Urinary bladder (tissue), 4 donors: ENCODE measurements around the gene PRKCQ. TPM values are rescaled to one million over a fixed set of nuclear protein-coding genes. Genes with fewer than 3 reads are reported as not detected.
"Not testable (repeated sequence)": the region's sequence is repeated elsewhere in the genome, so short reads cannot be mapped to it uniquely, and the experiment has no call there.

ENCODE experiments used
- DNase-seq: peaks from one replicate; pipeline ENCODE4 v3.0.0-alpha.2; 2015; ENCODE audit errors: extremely low spot score
- H3K27ac ChIP-seq: one replicate; pipeline ENCODE4 v1.5.1; 2013; ENCODE audit warnings: low read depth, mild to moderate bottlenecking, moderate library complexity
- H3K36me3 ChIP-seq: one replicate; pipeline ENCODE4 v1.6.1; 2013; ENCODE audit warnings: mild to moderate bottlenecking, moderate library complexity; ENCODE audit not compliant: insufficient read depth
- H3K4me1 ChIP-seq: one replicate; pipeline ENCODE4 v1.6.1; 2013; ENCODE audit warnings: mild to moderate bottlenecking, moderate library complexity; ENCODE audit not compliant: insufficient read depth
- H3K4me3 ChIP-seq: one replicate; pipeline ENCODE4 v1.5.1; 2013; ENCODE audit warnings: low read depth, low read length
- WGBS: extraction: QIAGEN DNeasy Blood & Tissue Kit; methylation state at CpG from one replicate; pipeline ENCODE4 v1.1.7; 2013; 5-methylcytosine and 5-hydroxymethylcytosine counted together
- polyA plus RNA-seq: library from polyadenylated mRNA; stranded (reverse); fragments of 200-250 nt; gene quantifications from one replicate; pipeline ENCODE4 v1.2.3, GENCODE V29; 2013
- total RNA-seq: library from RNA; depleted of rRNA; stranded (reverse); fragments of >200 nt; gene quantifications from one replicate; pipeline ENCODE4 v1.2.3, GENCODE V29; 2014
- donor health status: healthy with polysubstance abuse.
- donor health status: healthy.

The PRKCQ gene
- total and polyA plus RNA-seq, 2 donors: 0.49 to 3.2 TPM

DNA sequence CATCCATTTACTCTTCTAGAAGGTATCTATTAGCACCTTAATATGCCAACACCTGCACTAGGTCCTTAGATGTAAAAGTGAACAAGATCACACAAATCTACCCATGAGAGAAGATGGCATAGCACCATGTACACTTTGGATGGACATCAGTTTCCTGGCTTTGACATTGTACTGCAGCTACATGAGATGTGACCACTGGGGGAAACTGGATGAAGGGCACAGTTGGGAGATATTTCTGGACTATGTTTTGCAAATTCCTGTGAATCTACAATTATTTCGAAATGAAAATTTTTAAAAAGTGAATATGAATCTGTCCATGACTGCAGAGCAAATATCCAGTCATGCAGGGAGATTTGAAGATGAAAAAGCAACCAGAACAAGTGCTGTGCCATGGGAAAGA lies 124.5 kb downstream of the PRKCQ start:
- DNase-seq: no peak
- H3K36me3 ChIP-seq: peaks cover 3% of the 10 kb centered on the region
- no peak overlapping the region for H3K27ac ChIP-seq
- 89% methylated on average over 1 of the region's 1 CpG for WGBS
- H3K4me1 ChIP-seq: no peaks in the 10 kb centered on the region
- no peak overlapping the region for H3K4me3 ChIP-seq

DNA sequence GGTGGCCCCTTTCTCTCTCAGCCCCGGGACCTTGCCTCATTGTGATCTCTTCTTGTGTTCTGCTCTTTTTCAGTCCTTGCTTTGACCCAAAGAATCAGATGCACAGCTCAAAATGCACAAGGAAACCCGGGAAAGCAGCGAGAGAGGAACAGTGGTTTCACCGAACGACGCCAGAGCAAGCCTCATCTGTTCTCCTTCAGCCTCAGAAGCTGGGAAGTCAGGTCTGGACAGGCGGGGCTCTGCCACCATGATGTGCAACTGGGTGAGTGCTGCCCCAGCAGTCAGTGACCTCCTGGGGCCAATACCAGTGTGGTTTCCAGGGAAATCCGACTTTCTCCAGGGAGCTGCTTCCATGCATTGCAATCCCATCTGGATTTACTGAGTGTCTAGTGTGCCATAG lies 133.4 kb downstream of the PRKCQ start:
- WGBS: 94% methylated on average over 8 of the region's 8 CpGs
- DNase-seq: no peak
- no peak overlapping the region for H3K4me3 ChIP-seq
- no peak overlapping the region for H3K27ac ChIP-seq
- H3K4me1 ChIP-seq: no peaks in the 10 kb centered on the region
- no peaks in the 10 kb centered on the region for H3K36me3 ChIP-seq

DNA sequence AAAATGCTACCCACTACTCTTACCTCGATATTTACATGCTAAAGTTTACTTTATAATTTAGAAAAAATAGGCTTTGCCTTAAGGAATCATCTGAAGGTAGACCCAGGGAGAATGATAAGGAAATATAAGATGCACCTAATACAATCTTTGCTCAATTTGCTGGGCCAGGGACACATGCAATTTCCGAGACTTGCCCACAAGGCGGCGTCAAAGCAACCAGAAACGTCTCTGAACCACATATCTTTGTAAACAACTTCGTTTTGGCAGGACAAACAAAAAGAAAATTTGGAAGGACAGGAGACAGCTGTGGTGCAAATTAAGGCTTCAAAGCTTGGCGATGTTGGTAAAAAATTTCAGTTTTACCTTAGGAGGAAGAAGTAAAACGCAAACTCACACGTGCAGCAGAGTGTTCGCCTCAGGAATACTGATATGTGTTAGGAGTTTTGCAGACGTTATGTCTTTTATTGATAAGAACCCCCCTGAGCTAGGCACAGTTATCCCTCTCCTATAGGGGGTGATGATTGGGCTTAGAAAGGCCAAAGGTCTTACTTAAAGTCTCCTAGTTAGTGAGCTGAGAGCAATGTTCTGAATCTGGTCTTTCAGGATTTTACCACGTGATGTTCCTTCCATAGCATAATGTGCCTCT lies 134.3 kb downstream of the PRKCQ start:
- WGBS: 24% methylated on average over 12 of the region's 12 CpGs

DNA sequence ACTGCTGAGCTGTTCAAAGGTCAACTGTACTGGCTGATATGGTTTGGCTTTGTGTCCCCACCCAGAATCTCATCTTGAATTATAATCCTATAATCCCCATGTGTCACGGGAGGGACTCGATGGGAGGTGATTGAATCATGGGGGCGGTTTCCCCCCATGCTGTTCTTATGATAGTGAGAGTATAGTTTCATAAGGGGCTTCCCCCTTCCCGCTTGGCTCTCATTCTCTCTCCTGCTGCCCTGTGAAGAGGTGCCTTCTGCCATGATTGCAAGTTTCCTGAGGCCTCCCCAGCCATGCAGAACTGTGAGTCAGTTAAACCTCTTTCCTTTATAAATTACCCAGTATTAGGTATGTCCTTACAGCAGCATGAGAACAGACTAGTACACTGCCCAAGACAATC lies 140.2 kb downstream of the PRKCQ start:
- not testable (repeated sequence) for H3K4me3 ChIP-seq, H3K4me1 ChIP-seq, H3K36me3 ChIP-seq, DNase-seq, H3K27ac ChIP-seq
- 66% methylated on average over 4 of the region's 4 CpGs for WGBS

More for the DNA sequence above, 134.3 kb downstream of the PRKCQ start:
- DNase-seq: no peak
- H3K27ac ChIP-seq: no peak overlapping the region
- no peaks in the 10 kb centered on the region for H3K36me3 ChIP-seq
- no peak overlapping the region for H3K4me3 ChIP-seq
- H3K4me1 ChIP-seq: no peaks in the 10 kb centered on the region

DNA sequence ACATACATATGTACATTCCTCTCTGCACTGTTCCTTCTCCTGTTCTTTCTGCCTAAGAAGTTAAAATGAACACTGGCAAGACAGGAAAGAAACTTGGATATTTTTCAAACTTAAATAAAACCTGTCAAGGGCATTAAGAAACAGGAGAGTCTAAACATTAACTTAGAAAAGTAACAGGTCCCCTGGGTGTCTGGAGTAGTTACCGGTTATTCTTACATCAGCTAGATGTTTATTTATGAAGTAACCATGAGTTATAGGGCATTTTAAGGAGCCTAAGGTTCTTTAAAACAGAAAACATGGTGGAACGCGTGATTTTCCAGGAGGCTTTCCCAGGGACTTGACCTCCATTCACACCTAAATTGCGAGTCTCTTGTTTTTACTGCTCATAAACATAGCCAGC lies 148.2 kb downstream of the PRKCQ start:
- Histone ChIP-seq H3K27ac (no peak overlapping the region), H3K4me1 (no peaks in the 10 kb centered on the region), H3K36me3 (no peaks in the 10 kb centered on the region), H3K4me3 (no peak overlapping the region)
- 30% methylated on average over 4 of the region's 4 CpGs for WGBS
- DNase-seq: no peak

DNA sequence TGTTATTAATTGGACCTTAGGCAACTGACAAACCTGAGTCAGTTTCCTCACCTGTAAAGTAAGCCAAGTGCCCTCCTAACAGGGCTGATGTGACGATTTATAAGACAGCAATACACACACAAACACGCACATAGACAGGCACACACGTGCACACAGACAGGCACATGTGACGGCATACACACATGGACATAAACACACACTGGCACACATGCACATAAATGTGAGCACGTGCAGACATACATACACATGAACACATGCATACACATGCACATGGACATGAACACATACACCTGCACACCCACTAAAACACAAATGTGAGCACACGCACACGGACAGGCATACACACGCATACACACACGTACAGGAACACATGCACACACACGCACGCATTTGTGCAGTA lies 148.9 kb downstream of the PRKCQ start:
- no peaks in the 10 kb centered on the region for H3K4me1 ChIP-seq
- no peak overlapping the region for H3K27ac ChIP-seq
- DNase-seq: no peak
- WGBS: 94% methylated on average over 11 of the region's 11 CpGs
- no peak overlapping the region for H3K4me3 ChIP-seq
- H3K36me3 ChIP-seq: no peaks in the 10 kb centered on the region

DNA sequence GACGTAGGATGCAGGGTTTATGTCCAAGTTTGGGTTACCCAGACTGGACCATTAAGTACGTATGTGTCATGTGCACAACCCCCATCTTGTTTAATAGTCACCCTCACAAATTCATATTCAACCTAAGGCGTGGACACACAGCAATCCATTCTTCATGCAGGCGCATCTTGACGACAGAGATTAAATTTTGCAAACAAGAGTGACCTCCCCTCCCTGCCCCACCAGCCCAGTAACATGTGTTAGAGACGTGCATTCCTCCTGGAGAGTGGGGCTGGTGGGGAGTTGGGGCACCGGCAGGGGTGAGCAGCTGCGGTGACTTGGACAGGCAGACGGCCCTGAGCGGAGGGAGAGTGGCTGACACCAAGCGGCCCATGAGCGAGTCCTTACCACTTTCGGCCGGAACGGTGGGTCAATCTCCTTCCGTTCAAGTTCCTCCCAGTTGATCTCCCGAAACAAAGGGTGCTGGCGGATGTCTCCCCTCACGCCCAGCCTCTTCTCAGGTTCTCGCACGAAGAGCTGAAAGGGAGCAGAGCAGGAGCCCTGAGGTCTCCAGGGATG lies 149.6 kb downstream of the PRKCQ start:
- Histone ChIP-seq H3K4me1 (no peaks in the 10 kb centered on the region), H3K36me3 (no peaks in the 10 kb centered on the region), H3K27ac (no peak overlapping the region), H3K4me3 (no peak overlapping the region)
- no peak for DNase-seq
- 93% methylated on average over 21 of the region's 21 CpGs for WGBS

DNA sequence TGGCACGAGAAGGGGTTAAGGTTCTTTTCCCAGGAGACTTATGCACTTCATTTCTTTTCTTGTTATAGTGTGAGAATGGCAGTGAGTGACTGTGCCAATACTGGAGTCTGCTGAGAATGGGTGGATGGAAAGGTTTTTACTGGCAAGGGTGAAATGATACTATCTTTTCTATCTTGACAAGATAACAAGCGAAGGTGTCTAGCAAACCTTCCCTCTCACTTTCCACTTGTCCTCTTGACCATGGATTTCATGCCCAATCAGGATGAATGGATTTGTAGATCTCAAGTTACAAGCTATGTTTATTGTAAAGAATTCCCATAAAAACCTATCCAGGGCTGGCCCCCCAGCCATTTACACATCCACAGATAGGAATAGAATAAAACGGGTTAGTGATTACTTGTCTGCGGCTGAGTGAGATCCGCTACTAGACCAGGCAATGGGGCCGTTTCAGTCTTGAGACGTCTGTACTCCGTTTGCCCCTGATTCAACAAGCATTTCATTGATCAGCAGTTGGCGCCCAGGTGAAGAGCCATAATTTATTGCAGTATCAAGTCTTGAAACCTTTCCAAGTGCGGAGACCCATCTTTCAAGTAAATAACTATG lies 152.6 kb downstream of the PRKCQ start:
- no peaks in the 10 kb centered on the region for H3K36me3 ChIP-seq
- H3K4me3 ChIP-seq: no peak overlapping the region
- H3K27ac ChIP-seq: no peak overlapping the region
- DNase-seq: no peak
- H3K4me1 ChIP-seq: no peaks in the 10 kb centered on the region
- WGBS: 65% methylated on average over 10 of the region's 10 CpGs

DNA sequence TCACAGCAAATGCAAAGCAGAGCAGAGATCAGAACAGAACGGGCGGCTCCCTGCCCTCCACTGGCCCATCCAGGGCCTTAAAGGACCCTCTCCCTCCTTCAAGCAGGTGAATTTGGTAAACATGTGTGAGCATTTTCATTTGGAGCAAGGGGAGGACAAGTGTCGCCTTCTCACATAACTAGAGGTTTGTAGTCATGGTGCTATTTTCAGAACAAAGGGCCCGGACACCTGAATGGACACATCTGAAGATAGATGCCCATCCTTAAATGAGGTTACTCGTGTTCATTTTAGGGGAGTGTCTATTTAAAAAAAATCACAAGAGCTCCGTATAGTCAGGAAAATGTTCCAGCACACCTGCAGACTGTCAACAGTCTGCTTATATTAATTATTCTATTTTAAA lies 153.8 kb downstream of the PRKCQ start:
- DNase-seq: no peak
- WGBS: 93% methylated on average over 6 of the region's 6 CpGs
- no peaks in the 10 kb centered on the region for H3K36me3 ChIP-seq

DNA sequence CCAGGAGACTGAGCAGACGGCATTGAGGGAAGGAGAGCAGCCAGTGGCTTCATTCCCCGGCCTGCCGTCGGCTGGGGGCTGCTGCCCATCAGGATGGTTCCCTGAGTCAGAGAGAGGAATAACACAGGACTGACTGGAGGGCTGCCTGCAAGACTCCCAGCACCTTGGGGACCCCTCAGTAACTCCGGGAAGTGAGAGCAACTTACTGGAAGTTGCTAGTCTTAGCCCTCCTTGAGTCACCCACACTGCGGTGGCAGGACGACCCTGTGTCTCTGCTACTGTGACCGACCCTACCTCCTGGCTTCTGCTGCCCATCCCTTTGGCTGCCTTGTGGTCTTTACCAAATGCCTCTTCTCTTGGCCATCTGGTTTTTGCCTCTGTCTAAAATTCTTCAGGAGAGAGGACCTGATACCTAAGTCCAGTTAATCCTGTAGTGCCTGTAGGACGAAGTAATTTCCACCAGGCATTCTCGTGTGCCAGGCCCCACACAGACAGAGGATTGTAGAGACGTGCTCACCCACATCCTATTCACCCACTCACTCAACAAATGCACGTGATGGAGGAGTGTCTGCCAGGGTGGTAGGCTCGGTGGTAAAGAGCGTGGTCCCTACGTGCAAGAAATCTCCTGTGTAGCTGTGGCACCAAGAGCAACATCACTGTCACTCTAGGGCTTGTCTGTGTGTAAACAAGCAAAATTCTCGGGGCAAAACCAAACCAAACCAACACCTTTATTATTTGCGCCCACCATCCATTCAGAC lies 156.5 kb downstream of the PRKCQ start:
- Histone ChIP-seq H3K36me3 (no peaks in the 10 kb centered on the region), H3K27ac (no peak overlapping the region), H3K4me3 (no peak overlapping the region), H3K4me1 (no peaks in the 10 kb centered on the region)
- 88% methylated on average over 17 of the region's 17 CpGs for WGBS
- no peak for DNase-seq

More for the DNA sequence above, 153.8 kb downstream of the PRKCQ start:
- Histone ChIP-seq H3K27ac (no peak overlapping the region), H3K4me3 (no peak overlapping the region), H3K4me1 (no peaks in the 10 kb centered on the region)

DNA sequence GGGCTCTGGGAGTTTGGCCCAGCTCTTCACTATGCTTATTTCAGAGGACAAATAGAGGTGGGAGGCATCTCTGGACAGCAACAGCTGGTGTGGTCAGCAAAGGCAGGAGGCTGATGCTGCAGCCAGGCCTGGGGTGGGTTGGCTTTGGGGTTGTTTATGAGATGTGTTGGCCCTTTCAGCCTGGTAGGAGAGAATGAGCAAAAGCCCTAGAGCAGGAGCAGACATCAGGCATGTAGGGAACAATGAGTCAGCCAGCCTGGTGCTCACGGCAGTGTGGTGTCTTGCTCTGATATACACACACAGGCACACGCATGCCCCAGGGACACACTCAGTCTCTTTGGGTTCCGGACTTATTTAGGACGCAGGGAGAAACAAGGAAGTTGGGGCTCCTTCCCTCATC lies 157.1 kb downstream of the PRKCQ start:
- WGBS: 84% methylated on average over 4 of the region's 4 CpGs

DNA sequence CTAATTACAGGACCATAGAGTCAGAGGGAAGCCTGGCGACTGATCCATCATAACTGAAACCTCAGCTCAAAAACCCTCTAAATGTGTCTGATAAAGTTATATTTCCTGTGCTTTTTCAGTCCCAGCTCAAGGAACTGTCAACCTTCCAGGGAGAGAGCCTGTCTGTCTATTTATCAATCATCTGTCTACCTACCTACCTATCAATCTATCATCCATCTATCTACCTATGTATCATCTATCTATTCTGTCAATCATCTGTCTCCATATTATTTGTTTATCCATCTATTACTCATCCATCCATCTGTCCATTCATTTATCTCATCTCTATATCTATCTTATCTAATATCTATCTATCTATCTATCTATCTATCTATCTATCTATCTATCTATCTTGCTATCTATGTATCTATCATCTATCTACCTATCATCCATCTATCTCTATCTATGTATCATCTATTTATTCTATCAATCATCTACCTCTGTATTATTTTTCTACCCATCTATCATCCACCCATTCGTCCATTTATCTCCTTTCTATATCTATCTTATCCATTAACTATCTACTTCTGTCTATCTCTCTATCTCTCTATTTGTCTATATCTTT lies 161.4 kb downstream of the PRKCQ start:
- Histone ChIP-seq H3K27ac (no peak overlapping the region), H3K36me3 (no peaks in the 10 kb centered on the region), H3K4me1 (no peaks in the 10 kb centered on the region), H3K4me3 (no peak overlapping the region)
- WGBS: 72% methylated on average over 2 of the region's 2 CpGs
- no peak for DNase-seq

More for the DNA sequence above, 157.1 kb downstream of the PRKCQ start:
- no peak for DNase-seq
- H3K36me3 ChIP-seq: no peaks in the 10 kb centered on the region
- no peak overlapping the region for H3K27ac ChIP-seq
- no peaks in the 10 kb centered on the region for H3K4me1 ChIP-seq
- no peak overlapping the region for H3K4me3 ChIP-seq

DNA sequence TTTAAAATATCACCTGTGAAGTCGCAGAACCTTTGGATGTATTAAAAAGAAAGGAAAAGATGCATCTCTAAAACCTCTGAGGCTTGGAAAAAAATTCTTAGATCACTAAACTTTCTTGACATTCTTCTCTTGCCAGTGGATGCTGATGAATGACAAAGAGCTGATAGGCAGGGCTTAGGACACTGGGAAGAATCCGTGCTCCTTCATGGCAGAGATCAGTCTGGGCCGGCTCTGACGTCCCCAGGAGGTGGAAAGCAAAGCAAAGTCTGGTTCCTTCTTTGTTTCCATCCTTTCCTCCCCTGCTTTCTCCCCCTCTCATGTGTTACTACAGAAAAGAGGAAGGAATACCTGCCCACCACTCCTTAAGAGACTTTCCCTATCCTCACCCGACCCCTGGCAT lies 161.9 kb downstream of the PRKCQ start:
- Histone ChIP-seq H3K36me3 (no peaks in the 10 kb centered on the region), H3K4me1 (no peaks in the 10 kb centered on the region), H3K4me3 (no peak overlapping the region), H3K27ac (no peak overlapping the region)
- DNase-seq: no peak
- 58% methylated on average over 5 of the region's 5 CpGs for WGBS
